H1 (cell line): ENCODE results near the gene TPSD1. TPM values are rescaled to one million over a fixed set of nuclear protein-coding genes. Genes with fewer than 3 reads are reported as not detected.

Experiments used
- CTCF ChIA-PET: fragments of 300-600 bp; sonication (Branson Sonifier 250); formaldehyde crosslinking; loops from one replicate; lab custom pipeline; 2021; ENCODE audit not compliant: partially characterized antibody; lab: Charles Lee
- POLR2A ChIA-PET: fragments of 300-600 bp; sonication (Branson Sonifier 250); formaldehyde crosslinking; loops from one replicate; lab custom pipeline; 2021; ENCODE audit warnings: inconsistent platforms; ENCODE audit not compliant: partially characterized antibody; lab: Charles Lee
- DNase-seq, 2 experiments: peaks; one replicate each; pipeline versions ENCODE4 v3.0.0 to v3.0.0-alpha.2; 2010 to 2022; ENCODE audit warnings: low spot score in 2 of 2, low read depth in 1 of 2, mixed read lengths in 1 of 2
- FAIRE-seq: peaks from 2 replicates; lab custom pipeline; 2011; peaks lifted over from hg19 to GRCh38; lab: Jason Lieb, UNC
- H2AFZ ChIP-seq: 2 replicates; pipeline ENCODE4 v1.8.1; 2012; ENCODE audit warnings: low read length, inconsistent platforms
- H2AK5ac ChIP-seq: 2 replicates; pipeline ENCODE4 v1.6.1; 2013; ENCODE audit warnings: low read depth, low read length
- H2BK120ac ChIP-seq: replicated peaks from 2 replicates; pipeline ENCODE3; 2013; ENCODE audit warnings: low read depth, low read length, inconsistent platforms
- H2BK12ac ChIP-seq: 2 replicates; pipeline ENCODE4 v1.6.1; 2013; ENCODE audit warnings: low read depth, low read length
- H2BK15ac ChIP-seq: 2 replicates; pipeline ENCODE4 v1.6.1; 2013; ENCODE audit warnings: low read length
- H2BK20ac ChIP-seq: 2 replicates; pipeline ENCODE4 v1.6.1; 2013; ENCODE audit warnings: low read length
- H2BK5ac ChIP-seq: 2 replicates; pipeline ENCODE4 v1.6.1; 2013; ENCODE audit warnings: low read depth, low read length
- H3K14ac ChIP-seq: 2 replicates; pipeline ENCODE4 v1.6.1; 2013; ENCODE audit warnings: inconsistent platforms; ENCODE audit not compliant: insufficient read length
- H3K18ac ChIP-seq: 2 replicates; pipeline ENCODE4 v1.6.1; 2013; ENCODE audit warnings: low read length; ENCODE audit errors: extremely low read depth
- H3K23ac ChIP-seq: 2 replicates; pipeline ENCODE4 v1.6.1; 2013; ENCODE audit warnings: inconsistent platforms; ENCODE audit not compliant: insufficient read length
- H3K23me2 ChIP-seq: 2 replicates; pipeline ENCODE4 v1.6.1; 2013; ENCODE audit warnings: low read depth, low read length
- H3K27ac ChIP-seq: 2 replicates; pipeline ENCODE4 v1.6.1; 2011; ENCODE audit warnings: low read depth, low read length, inconsistent platforms
- H3K27me3 ChIP-seq, 4 experiments: replicated peaks in 1 of 4; 1 replicate in 1 of 4; 2 replicates in 3 of 4; pipeline versions ENCODE4 v1.6.1 to v1.8.1; 2011 to 2013; ENCODE audit warnings: low read length in 3 of 4, mild to moderate bottlenecking in 3 of 4, inconsistent platforms in 2 of 4, mixed read lengths in 2 of 4, moderate library complexity in 1 of 4; ENCODE audit not compliant: control insufficient read depth in 3 of 4, insufficient read depth in 3 of 4; ENCODE audit errors: extremely low read depth in 1 of 4
- H3K36me3 ChIP-seq, 4 experiments: 2 replicates each; pipeline versions ENCODE4 v1.6.1 to v1.8.1; 2011 to 2013; ENCODE audit warnings: mild to moderate bottlenecking in 4 of 4, low read length in 3 of 4, moderate library complexity in 2 of 4, control low read depth in 1 of 4, inconsistent platforms in 1 of 4; ENCODE audit not compliant: insufficient read depth in 4 of 4, control insufficient read depth in 2 of 4
- H3K4ac ChIP-seq: replicated peaks from 2 replicates; pipeline ENCODE3; 2013; ENCODE audit warnings: low read length, low read depth, mixed read lengths, inconsistent platforms; ENCODE audit not compliant: insufficient read length
- H3K4me1 ChIP-seq, 4 experiments: replicated peaks in 1 of 4; 1 replicate in 1 of 4; 2 replicates in 3 of 4; pipeline versions ENCODE4 v1.6.1 to v1.8.1; 2011 to 2013; ENCODE audit warnings: low read length in 3 of 4, inconsistent platforms in 2 of 4, mixed read lengths in 1 of 4; ENCODE audit not compliant: insufficient read depth in 4 of 4, control insufficient read depth in 3 of 4
- H3K4me2 ChIP-seq, 2 experiments: 2 replicates each; pipeline versions ENCODE4 v1.6.1 to v1.8.1; 2011 to 2013; ENCODE audit warnings: low read depth in 2 of 2, low read length in 2 of 2, control low read depth in 1 of 2, inconsistent platforms in 1 of 2, mild to moderate bottlenecking in 1 of 2; ENCODE audit not compliant: insufficient read depth in 1 of 2
- H3K4me3 ChIP-seq, 4 experiments: fragments of 200-600, 300-600 bp in 1 of 4; sonication (generic), shearing (Covaris generic), sonication (Bioruptor Twin) in 1 of 4; 2 replicates each; pipeline versions ENCODE4 v1.5.1 to v1.8.1; 2011 to 2016; ENCODE audit warnings: low read length in 4 of 4, low read depth in 3 of 4, control low read depth in 2 of 4, inconsistent platforms in 2 of 4, mild to moderate bottlenecking in 2 of 4, mixed read lengths in 1 of 4, moderate library complexity in 1 of 4; ENCODE audit not compliant: insufficient read depth in 2 of 4; ENCODE audit errors: extremely low read depth in 1 of 4
- H3K56ac ChIP-seq: replicated peaks from 2 replicates; pipeline ENCODE3; 2013; ENCODE audit warnings: low read depth, mild to moderate bottlenecking, mixed read lengths, low read length, inconsistent platforms; ENCODE audit not compliant: insufficient read length
- H3K79me1 ChIP-seq: 2 replicates; pipeline ENCODE4 v1.6.1; 2013; ENCODE audit warnings: low read depth, low read length, control low read depth
- H3K79me2 ChIP-seq, 2 experiments: 2 replicates each; pipeline versions ENCODE4 v1.6.1 to v1.8.1; 2012 to 2013; ENCODE audit warnings: low read length in 2 of 2, mild to moderate bottlenecking in 2 of 2, inconsistent platforms in 1 of 2; ENCODE audit not compliant: insufficient read depth in 2 of 2, control insufficient read depth in 1 of 2
- H3K9ac ChIP-seq, 4 experiments: replicated peaks in 1 of 4; 1 replicate in 1 of 4; 2 replicates in 3 of 4; pipeline versions ENCODE4 v1.6.1 to v1.8.1; 2011 to 2013; ENCODE audit warnings: low read depth in 3 of 4, low read length in 3 of 4, control low read depth in 2 of 4, mild to moderate bottlenecking in 2 of 4, moderate library complexity in 2 of 4, inconsistent platforms in 1 of 4; ENCODE audit errors: extremely low read depth in 1 of 4
- H3K9me3 ChIP-seq, 2 experiments: 2 replicates each; pipeline versions ENCODE4 v1.6.1 to v1.8.1; 2012 to 2013; ENCODE audit warnings: mild to moderate bottlenecking in 2 of 2, moderate library complexity in 2 of 2, control low read depth in 1 of 2, inconsistent platforms in 1 of 2, low read depth in 1 of 2, low read length in 1 of 2, mixed read lengths in 1 of 2; ENCODE audit not compliant: insufficient read depth in 2 of 2
- H4K20me1 ChIP-seq, 2 experiments: replicated peaks in 1 of 2; 2 replicates each; pipeline versions ENCODE3 to v1.8.1; 2011 to 2013; ENCODE audit warnings: inconsistent platforms in 2 of 2, low read length in 2 of 2, mild to moderate bottlenecking in 1 of 2; ENCODE audit not compliant: insufficient read depth in 2 of 2, control insufficient read depth in 1 of 2
- H4K5ac ChIP-seq: 2 replicates; pipeline ENCODE4 v1.6.1; 2013; ENCODE audit warnings: low read length, low read depth, mixed read lengths, inconsistent platforms; ENCODE audit not compliant: insufficient read length
- H4K8ac ChIP-seq: 2 replicates; pipeline ENCODE4 v1.8.0; 2013; ENCODE audit warnings: mild to moderate bottlenecking, moderate library complexity, low read length, inconsistent platforms; ENCODE audit not compliant: insufficient read depth; ENCODE audit errors: extremely low read depth
- H4K91ac ChIP-seq: replicated peaks from 2 replicates; pipeline ENCODE3; 2013; ENCODE audit warnings: low read length, mixed read lengths, inconsistent platforms; ENCODE audit not compliant: insufficient read length
- CBX8 ChIP-seq: fragments of 300-800, 300-1000 bp; sonication (generic); IDR thresholded peaks from 2 replicates; pipeline ENCODE4 v1.7.1; 2016; ENCODE audit warnings: low read depth, low read length, borderline replicate concordance
- EP300 ChIP-seq, 2 experiments: IDR thresholded peaks; 1 replicate in 1 of 2; 2 replicates in 1 of 2; pipeline ENCODE4 v1.6.1; 2011 to 2012; ENCODE audit warnings: low read depth in 2 of 2, low read length in 2 of 2, mild to moderate bottlenecking in 2 of 2, borderline replicate concordance in 1 of 2, inconsistent platforms in 1 of 2, moderate library complexity in 1 of 2
- POLR2A ChIP-seq, 2 experiments: IDR thresholded peaks; 1 replicate in 1 of 2; 2 replicates in 1 of 2; pipeline ENCODE4 v1.6.1; 2011; ENCODE audit warnings: low read depth in 2 of 2, low read length in 2 of 2, mild to moderate bottlenecking in 2 of 2; ENCODE audit errors: control extremely low read depth in 1 of 2
- SIX5 ChIP-seq: IDR thresholded peaks from 2 replicates; pipeline ENCODE4 v1.6.1; 2011; ENCODE audit warnings: mild to moderate bottlenecking, low read depth, low read length
- SP4 ChIP-seq: IDR thresholded peaks from 2 replicates; pipeline ENCODE4 v1.6.1; 2012; ENCODE audit warnings: low read length, inconsistent platforms
- TBP ChIP-seq: IDR thresholded peaks from 2 replicates; pipeline ENCODE4 v1.6.1; 2011; ENCODE audit warnings: low read depth, low read length, improper control_type of control experiment
- TCF12 ChIP-seq: IDR thresholded peaks from 2 replicates; pipeline ENCODE4 v1.6.1; 2011; ENCODE audit warnings: low read depth, mild to moderate bottlenecking, low read length
- YY1 ChIP-seq: IDR thresholded peaks from 2 replicates; pipeline ENCODE4 v1.6.1; 2011; ENCODE audit warnings: low read depth, mild to moderate bottlenecking, low read length
- WGBS, 2 experiments: shearing (Covaris generic) in 1 of 2; methylation state at CpG; one replicate each; pipeline versions ENCODE4 v1.1.6 to v1.1.7; 2013 to 2015; ENCODE audit warnings: low lambda C conversion rate in 2 of 2, mixed read lengths in 2 of 2, inconsistent platforms in 1 of 2, low coverage in 1 of 2, missing lambda C conversion rate in 1 of 2; ENCODE audit not compliant: insufficient replicate concordance in 2 of 2, insufficient coverage in 1 of 2, insufficient read length in 1 of 2; ENCODE audit errors: extremely low coverage in 1 of 2, missing lambda C conversion rate in 1 of 2; 5-methylcytosine and 5-hydroxymethylcytosine counted together
- polyA plus RNA-seq, 7 experiments: library from polyadenylated mRNA; depleted of rRNA in 3 of 7; stranded (reverse) in 5 of 7; unstranded in 2 of 7; fragments of >200 nt in 5 of 7; fragments of 200-250 nt in 2 of 7; gene quantifications; 1 replicate in 5 of 7; 2 replicates in 1 of 7; 4 replicates in 1 of 7; pipeline versions ENCODE4 v1.2.1 to v1.2.3, GENCODE V29; 2011 to 2013; ENCODE audit warnings: missing spikeins in 2 of 7, mixed read lengths in 2 of 7
- total RNA-seq: library from RNA; stranded (reverse); fragmentation: NEBNext Ultra II Directional; extraction: Animal tissue kit (Norgen Biotek cat#: 25700); gene quantifications from 2 replicates; pipeline ENCODE4 v1.2.1, GENCODE V29; 2021

TPSD1 gene
- total and polyA plus RNA-seq, 2 of the 8 experiments (the other 6 are each of a cell fraction or from before 2014, with no cell fraction given): 0.26 TPM; not detected in 1

DNA sequence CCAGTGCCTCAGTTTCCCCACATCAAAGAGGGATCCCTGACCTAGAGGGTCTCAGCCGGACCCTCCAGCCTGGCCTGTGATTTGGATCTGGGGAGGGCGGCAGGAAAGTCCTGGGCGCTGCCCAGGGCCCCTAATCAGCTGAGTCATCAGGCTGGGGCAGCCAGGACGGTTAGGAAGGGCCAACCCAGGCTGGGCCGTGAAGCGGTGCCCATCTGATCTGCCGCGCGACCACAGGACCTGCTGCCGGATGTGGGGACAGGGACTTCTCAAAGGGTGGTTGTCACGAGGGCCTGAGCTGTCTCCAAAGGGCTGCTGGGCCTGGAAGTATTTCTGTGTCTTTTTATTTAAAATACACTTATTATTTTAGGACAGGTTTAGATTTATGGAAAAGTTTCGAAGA lies 11.0 kb upstream of the TPSD1 start:
- CTCF ChIA-PET: no interaction called here
- no peak overlapping the region for H3K14ac ChIP-seq
- H2AK5ac ChIP-seq: no peak overlapping the region
- H3K23ac ChIP-seq: no peak overlapping the region
- DNase-seq (no peak), FAIRE-seq (no peak)
- no peaks in the 10 kb centered on the region for H3K9me3 ChIP-seq
- H2BK120ac ChIP-seq: no peak overlapping the region
- H3K18ac ChIP-seq: no peak overlapping the region
- no peak overlapping the region for H4K91ac ChIP-seq
- no peaks in the 10 kb centered on the region for H3K36me3 ChIP-seq
- WGBS, 2 experiments: 83% methylated on average over 8 of the region's 12 CpGs; no CpG with 5 or more reads in 1 of the 2 experiments
- no peak overlapping the region for H3K4me2 ChIP-seq
- POLR2A ChIA-PET: interaction anchor here (1.3 kb wide), 1 partner anchor 46 kb away, joined by 4 read pairs; no protein-coding TSS in a partner anchor
- H3K23me2 ChIP-seq: peaks cover 2% of the 10 kb centered on the region; the same call in 1 of the 2 replicates
- H2BK5ac ChIP-seq: no peak overlapping the region
- H4K8ac ChIP-seq: no peak overlapping the region
- no peak overlapping the region for H3K4ac ChIP-seq
- no peak overlapping the region for H2BK15ac ChIP-seq
- peaks cover 0 to 11% (median 4%) of the 10 kb centered on the region in 4 experiments; a peak in 3 of 7 replicates for H3K27me3 ChIP-seq
- no peak overlapping the region for H2AFZ ChIP-seq
- H2BK20ac ChIP-seq: no peak overlapping the region
- H3K79me2 ChIP-seq: no peaks in the 10 kb centered on the region
- H3K27ac ChIP-seq: no peak overlapping the region
- no peaks in the 10 kb centered on the region for H3K4me1 ChIP-seq
- H4K20me1 ChIP-seq: peaks cover 0 to 3% of the 10 kb centered on the region in 2 experiments
- no peak for TF ChIP-seq YY1
- TF ChIP-seq CBX8: no peak
- TF ChIP-seq EP300 (IDR thresholded peaks at IDR 0.05; ENCODE audit: borderline replicate concordance in 1 of 2, low read depth in 2 of 2, low read length in 2 of 2): no peak
- TF ChIP-seq SIX5: no peak
- TF ChIP-seq TBP: no peak
- TF ChIP-seq SP4: no peak
- TF ChIP-seq POLR2A (IDR thresholded peaks at IDR 0.05; ENCODE audit: control extremely low read depth in 1 of 2, low read depth in 2 of 2, low read length in 2 of 2): no peak
- no peak for TF ChIP-seq TCF12
- no peak overlapping the region for H2BK12ac ChIP-seq
- H3K4me3 ChIP-seq: no peak overlapping the region
- H3K79me1 ChIP-seq: no peaks in the 10 kb centered on the region
- H3K9ac ChIP-seq: no peak overlapping the region
- H4K5ac ChIP-seq: no peak overlapping the region
- no peak overlapping the region for H3K56ac ChIP-seq
